ENCODE results near the gene VAT1L.
A peak's percentile ranks its signal among the peaks of the same experiment; 100 is the strongest.

- peak in 1 of 3 experiments; percentile 22 for TF ChIP-seq CTCF (IDR thresholded peaks at IDR 0.05)
- no peak for TF ChIP-seq POLR2AphosphoS5 (IDR thresholded peaks at IDR 0.05)
- no peak for TF ChIP-seq POLR2A (IDR thresholded peaks at IDR 0.05; ENCODE audit: low read depth)
Observed at GRCh38 chr16:77951788-77952187, 163.4 kb downstream of the VAT1L start.
